ENCODE data around the gene ATOH8. TPM values are rescaled to one million over a fixed set of nuclear protein-coding genes. Genes with fewer than 3 reads are reported as not detected.

ATOH8 gene
- total and polyA plus RNA-seq, 10 of the 15 experiments (the other 5 are each of a cell fraction or from before 2014, with no cell fraction given), result 0.03 to 0.60 TPM; not detected in 8

GRCh38 chr2:85763132-85763531 lies 9.3 kb downstream of the ATOH8 start:
- FAIRE-seq (no peak), DNase-seq (ENCODE audit: low read depth, low spot score) (no peak), ATAC-seq (no peak)
- ChIA-PET POLR2A (interaction anchor here (0.5 kb wide), 1 partner anchor 355 kb away, joined by 7 read pairs; no protein-coding TSS in a partner anchor), SMC1A (ENCODE audit: uncharacterized antibody, unreplicated experiment) (interaction anchor here (0.5 to 1.2 kb wide), 6 partner anchors 21 to 151 kb away, joined by 3 to 4 read pairs (median 3); no protein-coding TSS in a partner anchor), CTCF (interaction anchor here (1.0 to 5.1 kb wide), 4 partner anchors 12 to 59 kb away, joined by 3 to 35 read pairs (median 3); partner anchors contain the start of gene ATOH8), RAD21 (ENCODE audit: unreplicated experiment) (interaction anchor here (0.6 kb wide), 1 partner anchor 315 kb away, joined by 5 read pairs; no protein-coding TSS in a partner anchor)
- Histone ChIP-seq H3K4me3 (no peak overlapping the region), H3K4me1 (ENCODE audit: control insufficient read depth, insufficient read depth, low read length) (no peaks in the 10 kb centered on the region), H3K27me3 (replicated peaks in 1 of 2; ENCODE audit: control insufficient read depth in 2 of 2, insufficient read depth in 2 of 2, low read length in 1 of 2) (peaks cover 0 to 4% of the 10 kb centered on the region in 2 experiments; a peak in 3 of 4 replicates), H3K4me2 (ENCODE audit: control insufficient read depth, insufficient read depth) (no peak overlapping the region), H3K36me3 (ENCODE audit: control insufficient read depth in 2 of 2, insufficient read depth in 2 of 2, low read length in 1 of 2) (no peaks in the 10 kb centered on the region; a peak in 1 of 4 replicates), H3K9ac (ENCODE audit: control insufficient read depth, insufficient read depth, low read length) (no peak overlapping the region), H3K9me3 (replicated peaks; ENCODE audit: control insufficient read depth, insufficient read depth, low read length) (no peaks in the 10 kb centered on the region), H3K79me2 (ENCODE audit: control insufficient read depth, insufficient read depth, low read length) (no peaks in the 10 kb centered on the region), H3K27ac (ENCODE audit: control insufficient read depth, insufficient read depth) (no peak overlapping the region), H2AFZ (ENCODE audit: control insufficient read depth, low read depth, low read length) (no peak overlapping the region), H4K20me1 (ENCODE audit: control insufficient read depth, insufficient read depth) (peaks cover 4% of the 10 kb centered on the region; the same call in 1 of the 2 replicates)
- BruUV-seq (replicated peaks), result no TSS peak
- in situ Hi-C loops (cut with MboI) (no loop called here), intact Hi-C loops (cut with micrococcal nuclease; ENCODE audit: unreplicated experiment) (no loop called here)
- WGBS (ENCODE audit: insufficient coverage, insufficient replicate concordance, low lambda C conversion rate, missing lambda C conversion rate), result 36% methylated on average over 4 of the region's 4 CpGs
- TF ChIP-seq LARP7 (IDR thresholded peaks at IDR 0.05), result no peak
- TF ChIP-seq TCF3 (IDR thresholded peaks at IDR 0.05; ENCODE audit: borderline replicate concordance, insufficient read depth, low read depth, low read length), result no peak
- TF ChIP-seq BCL3 (IDR thresholded peaks at IDR 0.05; ENCODE audit: borderline replicate concordance, insufficient read depth, low read depth, low read length, poor library complexity, severe bottlenecking), result no peak
- no peak for TF ChIP-seq ATF3 (IDR thresholded peaks at IDR 0.05; ENCODE audit: borderline replicate concordance, extremely low read depth, low read depth, low read length)
- TF ChIP-seq STAT1 (conservative IDR thresholded peaks at IDR 0.05), result no peak
- TF ChIP-seq ZNF207 (IDR thresholded peaks at IDR 0.05; ENCODE audit: borderline replicate concordance), result no peak
- TF ChIP-seq KLF5 (IDR thresholded peaks at IDR 0.05; ENCODE audit: partially characterized antibody), result no peak
- no peak for TF ChIP-seq NR2C2 (IDR thresholded peaks at IDR 0.05; ENCODE audit: borderline replicate concordance, control insufficient read depth, insufficient read length, low read depth)
